ENCODE results near the gene ACTMAP. TPM values are rescaled to one million over a fixed set of nuclear protein-coding genes. Genes with fewer than 3 reads are reported as not detected.

ACTMAP gene, protein sequence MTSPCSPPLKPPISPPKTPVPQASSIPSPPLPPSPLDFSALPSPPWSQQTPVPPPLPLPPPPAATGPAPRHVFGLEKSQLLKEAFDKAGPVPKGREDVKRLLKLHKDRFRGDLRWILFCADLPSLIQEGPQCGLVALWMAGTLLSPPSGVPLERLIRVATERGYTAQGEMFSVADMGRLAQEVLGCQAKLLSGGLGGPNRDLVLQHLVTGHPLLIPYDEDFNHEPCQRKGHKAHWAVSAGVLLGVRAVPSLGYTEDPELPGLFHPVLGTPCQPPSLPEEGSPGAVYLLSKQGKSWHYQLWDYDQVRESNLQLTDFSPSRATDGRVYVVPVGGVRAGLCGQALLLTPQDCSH
- polyA plus RNA-seq, result 1.5 and 1.9 TPM in 2 replicates

DNA sequence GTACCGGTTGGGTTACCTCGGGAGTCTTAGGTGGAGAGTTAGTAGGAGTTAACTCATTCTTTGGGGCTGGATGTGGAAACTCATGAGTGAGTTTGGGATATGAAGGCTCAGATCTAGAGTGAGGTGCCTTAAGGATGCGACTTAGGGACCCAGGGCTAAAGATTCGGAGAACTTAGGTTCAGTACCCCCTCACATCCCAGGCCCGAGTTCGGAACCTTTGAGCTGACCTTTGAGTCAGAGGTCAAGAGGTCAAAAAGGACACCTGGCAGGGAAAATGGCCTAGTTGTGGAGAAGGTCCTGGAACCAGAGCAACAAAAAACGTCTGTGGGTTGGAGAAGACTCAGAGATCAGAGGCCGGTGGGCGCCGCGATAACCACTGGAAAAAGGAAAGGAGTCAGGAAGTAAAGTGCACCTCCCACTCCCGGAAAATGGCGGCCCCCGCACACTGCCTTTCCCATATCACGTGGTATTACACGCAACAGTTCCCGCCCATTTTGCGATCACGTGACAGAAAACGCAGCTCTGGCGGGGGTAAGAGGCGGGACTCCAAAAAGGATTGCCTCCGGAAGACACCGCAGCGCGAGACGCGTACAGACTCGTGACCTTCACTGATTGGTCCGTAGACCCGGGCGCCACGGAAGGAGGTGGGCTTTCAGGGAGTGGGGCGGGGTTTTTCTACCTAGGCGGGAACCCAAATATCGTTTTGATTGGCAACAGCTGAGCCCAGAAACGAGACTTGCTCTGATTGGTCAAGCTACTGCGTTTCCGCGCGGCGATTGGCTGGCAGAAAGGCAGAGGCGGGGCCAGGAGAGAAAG lies at the start of gene ACTMAP:
TSS of gene ACTMAP (minus strand) at position 420 of the 816 bp plus-strand sequence. CDS start 674 bp downstream, outside the sequence.

DNA sequence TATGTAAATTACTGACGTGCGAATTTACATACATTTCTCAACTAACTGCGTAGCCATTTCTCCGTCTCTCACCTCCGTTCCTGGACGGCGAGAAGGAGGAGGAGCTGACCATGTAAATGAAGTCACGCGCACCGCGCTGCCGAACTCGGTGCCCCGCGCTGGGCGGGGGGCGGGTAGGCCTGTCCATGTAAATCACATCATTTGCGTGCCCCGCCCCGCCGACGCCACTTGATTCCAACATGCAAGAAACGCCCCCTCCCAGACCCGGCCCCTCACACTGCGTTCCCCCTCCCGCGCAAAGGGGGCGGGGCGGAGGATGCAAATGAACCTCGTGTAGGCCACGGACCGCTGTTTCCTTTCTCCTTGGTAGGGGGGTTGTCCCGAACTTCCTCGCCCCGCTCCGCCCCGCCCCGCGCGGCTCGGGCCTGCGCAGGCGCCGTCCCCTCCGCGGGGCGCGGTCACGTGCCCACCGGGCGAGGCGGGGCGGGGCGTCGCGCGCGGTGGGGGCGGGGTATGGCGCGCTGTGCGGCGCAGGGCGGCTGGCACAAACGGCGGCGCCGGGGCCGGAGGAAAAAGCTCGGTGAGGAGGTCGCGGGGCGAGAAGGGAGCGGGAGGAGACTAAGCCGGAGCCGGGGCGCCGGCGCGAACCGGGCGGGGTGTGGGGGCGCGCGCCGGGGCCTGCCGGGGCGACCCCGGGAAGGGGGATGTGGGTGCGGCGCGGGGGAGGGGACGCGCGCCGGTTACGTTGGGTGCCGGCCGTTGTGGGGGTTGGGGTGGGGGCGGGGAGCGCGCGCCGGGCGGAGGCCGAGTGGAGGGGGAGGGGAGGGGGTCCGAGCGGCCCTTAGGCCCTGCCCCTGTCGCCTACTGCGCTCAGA lies 48.6 kb upstream of the ACTMAP start, which contains the start of gene EGLN2:
TSS of gene EGLN2 (plus strand) at position 509 of the 875 bp plus-strand sequence. CDS start 1,382 bp downstream, outside the sequence.

DNA sequence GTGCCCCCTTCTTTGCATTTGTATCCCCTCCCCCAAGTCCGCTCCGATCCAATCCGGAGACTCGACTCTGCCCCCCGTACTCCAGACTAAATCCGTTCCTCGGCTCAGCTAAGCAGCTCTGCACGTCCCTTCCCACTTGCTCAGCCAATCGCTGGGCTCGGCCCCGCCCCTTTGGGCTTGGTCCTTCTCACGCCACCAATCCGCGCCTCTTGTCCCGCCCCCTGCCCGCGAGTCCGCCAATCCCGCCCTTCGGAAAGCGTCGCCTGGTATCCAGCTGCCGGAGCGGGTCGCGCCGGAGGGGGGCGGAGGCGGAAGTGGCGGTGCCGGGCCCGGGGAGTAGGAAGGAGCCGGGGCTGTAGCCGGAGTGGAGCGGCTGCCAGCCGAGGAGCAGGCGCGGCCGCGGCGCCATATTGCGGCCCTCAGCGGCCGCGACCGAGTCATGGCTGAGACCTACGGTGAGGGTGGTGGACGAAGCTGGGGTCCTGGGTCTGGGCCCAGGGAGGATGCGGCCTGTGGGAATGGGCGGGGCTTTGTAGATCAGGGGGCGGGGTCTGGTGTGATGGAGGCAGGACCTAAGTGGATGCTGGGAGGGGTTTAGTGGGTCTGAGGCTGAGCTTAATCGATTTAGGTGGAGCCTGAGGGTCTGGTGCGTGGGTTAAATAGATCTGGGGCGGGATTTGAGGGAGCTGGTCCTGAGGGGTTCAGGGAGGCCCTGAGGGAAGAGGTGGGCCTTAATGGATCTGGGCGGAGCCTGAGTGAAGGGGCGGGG lies 27.8 kb upstream of the ACTMAP start, which contains the start of gene RAB4B:
TSS of gene RAB4B (plus strand) at position 311 of the 769 bp plus-strand sequence. CDS start at position 440, 129 bp downstream.

DNA sequence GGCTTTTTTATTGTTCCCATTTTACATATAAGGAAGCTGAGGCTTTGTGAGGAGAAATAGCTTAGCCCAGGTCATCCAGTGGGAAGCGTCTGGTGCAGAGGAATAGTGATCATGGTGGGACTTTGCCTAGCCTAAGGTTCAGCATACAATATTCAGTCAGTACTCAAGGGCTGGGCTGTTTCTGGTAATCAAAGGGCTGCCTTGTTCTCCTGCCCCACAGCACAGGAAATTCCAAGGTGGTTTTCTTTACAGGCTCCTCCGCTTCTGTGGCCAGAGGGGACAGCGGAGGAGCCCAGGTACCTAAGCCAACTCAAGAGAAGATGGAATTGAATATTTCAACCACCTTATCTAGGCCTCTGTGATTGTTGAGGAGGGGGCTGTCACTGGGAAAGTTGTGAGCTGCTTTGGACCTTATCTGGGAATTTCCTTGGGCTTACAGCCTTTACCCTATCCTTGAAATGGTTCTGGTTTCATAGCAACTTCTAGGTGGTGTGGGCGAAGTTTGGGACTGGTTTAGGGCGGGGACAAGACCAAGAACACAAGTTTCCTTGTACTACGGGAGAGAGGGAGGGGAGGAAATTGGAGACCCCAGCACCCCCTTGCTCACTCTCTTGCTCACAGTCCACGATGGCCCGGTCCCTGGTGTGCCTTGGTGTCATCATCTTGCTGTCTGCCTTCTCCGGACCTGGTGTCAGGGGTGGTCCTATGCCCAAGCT lies 24.8 kb upstream of the ACTMAP start, which contains the start of gene MIA:
TSS of gene MIA (plus strand) at position 606 of the 716 bp plus-strand sequence. CDS start at position 628, 22 bp downstream.

DNA sequence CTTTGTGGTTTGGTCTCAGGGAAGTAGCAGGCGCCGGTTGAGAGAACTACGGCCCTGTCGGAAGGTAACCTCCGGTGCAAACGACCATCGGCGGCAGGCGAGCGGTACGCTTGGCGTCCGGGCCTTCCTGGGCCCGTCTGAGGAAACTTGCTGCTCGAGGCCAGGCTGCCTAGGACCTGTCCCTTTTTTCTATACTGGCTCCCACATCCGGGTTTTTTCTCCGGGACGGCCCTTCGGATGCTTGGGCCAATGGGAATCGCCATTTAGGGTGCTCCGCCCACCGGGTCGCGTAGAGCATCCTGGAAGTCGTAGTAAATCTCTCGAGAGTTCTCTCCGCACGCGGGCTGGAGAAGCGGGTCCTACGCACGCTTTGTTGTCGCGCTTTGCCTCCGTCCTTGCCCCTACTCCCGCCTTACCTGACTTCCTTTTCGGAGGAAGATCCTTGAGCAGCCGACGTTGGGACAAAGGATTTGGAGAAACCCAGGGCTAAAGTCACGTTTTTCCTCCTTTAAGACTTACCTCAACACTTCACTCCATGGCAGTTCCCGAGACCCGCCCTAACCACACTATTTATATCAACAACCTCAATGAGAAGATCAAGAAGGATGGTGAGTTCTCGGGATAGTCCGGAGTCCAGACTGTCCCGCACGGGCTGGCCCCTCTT lies 729 bp upstream of the ACTMAP start, which contains the start of gene SNRPA:
TSS of gene SNRPA (plus strand) at position 330 of the 664 bp plus-strand sequence. CDS start at position 536, 206 bp downstream.

DNA sequence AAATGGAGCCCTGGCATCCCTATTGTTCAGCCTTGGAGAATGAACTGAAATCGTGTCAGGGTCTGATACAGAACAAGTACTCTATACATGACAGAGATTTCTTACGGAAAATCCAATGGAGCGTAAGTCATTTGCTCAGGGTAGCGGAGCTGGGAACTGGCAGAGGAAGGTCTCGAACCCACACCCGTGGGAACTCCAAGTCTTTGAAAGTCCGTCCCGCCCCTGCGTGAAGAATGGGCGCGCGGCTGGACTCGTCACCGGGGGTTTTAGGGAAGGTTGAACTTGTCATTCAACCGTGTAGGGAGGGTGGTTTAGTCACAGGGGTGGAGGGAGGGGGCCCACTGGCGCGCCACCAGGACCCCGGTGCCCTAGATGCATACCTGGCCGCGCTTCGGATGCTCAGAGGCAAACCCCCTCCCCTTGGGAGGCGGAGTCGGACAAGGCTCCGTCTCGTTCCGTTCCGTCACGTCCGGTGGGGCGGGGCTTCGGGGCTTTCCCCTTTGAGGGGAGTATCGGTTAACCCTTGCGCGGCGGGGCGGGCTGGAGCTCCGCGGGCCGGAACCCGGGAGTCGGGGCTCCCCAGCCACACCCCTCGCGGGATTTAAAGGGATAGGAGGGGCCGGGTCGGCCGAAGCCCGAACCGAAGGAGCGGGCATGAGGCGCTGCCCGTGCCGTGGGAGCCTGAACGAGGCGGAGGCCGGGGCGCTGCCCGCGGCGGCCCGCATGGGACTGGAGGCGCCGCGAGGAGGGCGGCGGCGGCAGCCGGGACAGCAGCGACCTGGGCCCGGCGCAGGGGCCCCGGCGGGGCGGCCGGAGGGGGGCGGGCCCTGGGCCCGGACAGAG lies 33.6 kb downstream of the ACTMAP start, which contains the start of the genes COQ8B and ITPKC:
TSS of gene COQ8B (minus strand) at position 405 of the 843 bp plus-strand sequence. CDS start 2,254 bp downstream, outside the sequence.
TSS of gene ITPKC (plus strand) at position 631 of the 843 bp plus-strand sequence. CDS start at position 655, 24 bp downstream.

Other genes with a start within 250 kb of the ACTMAP start
- 3.2 and 11.4 TPM in 2 replicates for gene SHKBP1, start 173.6 kb downstream of the ACTMAP start, polyA plus RNA-seq
- gene LTBP4, start 149.1 kb downstream of the ACTMAP start, polyA plus RNA-seq, result 1.8 and 2.0 TPM in 2 replicates
- 0.48 and 2.6 TPM in 2 replicates for gene NUMBL, start 59.8 kb downstream of the ACTMAP start, polyA plus RNA-seq
- not detected in 2 replicates for gene COQ8B, start 33.6 kb downstream of the ACTMAP start, polyA plus RNA-seq
- gene ITPKC, start 33.4 kb downstream of the ACTMAP start, polyA plus RNA-seq, result 0.07 and 0.78 TPM in 2 replicates
- gene SNRPA, start 726 bp upstream of the ACTMAP start, polyA plus RNA-seq, result 14.8 and 28.0 TPM in 2 replicates
- gene MIA, start 25.0 kb upstream of the ACTMAP start, polyA plus RNA-seq, result not detected in 2 replicates
- 9.9 and 10.0 TPM in 2 replicates for gene RAB4B, start 27.8 kb upstream of the ACTMAP start, polyA plus RNA-seq
- gene EGLN2, start 48.7 kb upstream of the ACTMAP start, polyA plus RNA-seq, result 24.5 and 34.4 TPM in 2 replicates
- gene CYP2A6, start 100.0 kb upstream of the ACTMAP start, polyA plus RNA-seq, result not detected in 2 replicates
- gene CYP2A7, start 131.8 kb upstream of the ACTMAP start, polyA plus RNA-seq, result not detected in 2 replicates
- gene CYP2B6, start 240.8 kb upstream of the ACTMAP start, polyA plus RNA-seq, result not detected in 2 replicates

Measured in Purkinje cell (primary cell).